PFSK-1 (cell line): ENCODE results near the gene CCDC197.

Experiments used
- POLR2AphosphoS5 ChIP-seq: IDR thresholded peaks from 2 replicates; pipeline ENCODE4 v1.6.1; 2012; ENCODE audit warnings: low read depth, mild to moderate bottlenecking, control low read depth, low read length, moderate library complexity
- SIN3A ChIP-seq: IDR thresholded peaks from 2 replicates; pipeline ENCODE4 v1.6.1; 2012; ENCODE audit warnings: mild to moderate bottlenecking, low read length, moderate library complexity, borderline replicate concordance; ENCODE audit not compliant: insufficient read depth
- TAF1 ChIP-seq: IDR thresholded peaks from 2 replicates; pipeline ENCODE4 v1.6.1; 2012; ENCODE audit warnings: low read length, control low read depth, borderline replicate concordance; ENCODE audit not compliant: insufficient read depth

DNA sequence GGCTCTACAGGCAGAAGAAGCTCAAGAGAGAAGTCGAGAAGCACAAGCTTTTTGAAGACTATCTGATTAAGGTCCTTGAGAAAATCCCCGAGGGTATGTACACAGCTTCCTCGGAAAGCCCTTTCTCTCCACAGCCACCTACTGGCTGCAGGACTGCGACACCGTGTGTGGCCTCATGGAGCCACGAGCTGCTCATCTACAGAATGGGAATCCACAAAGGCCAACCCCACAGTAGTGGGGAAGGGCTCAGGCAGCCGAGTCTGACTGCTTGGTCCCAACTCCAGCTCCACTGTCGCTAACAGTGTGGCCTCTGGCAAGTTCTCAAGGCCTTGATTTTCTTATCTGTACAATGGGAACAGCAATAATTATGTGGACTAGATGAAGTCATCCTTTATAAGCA is 2.5 kb downstream of the CCDC197 start:
- TF ChIP-seq POLR2AphosphoS5 (no peak), SIN3A (no peak), TAF1 (no peak)
